GM21576 (cell line): ENCODE data around the gene YTHDF2.

Experiments
- ATAC-seq: cut with Tn5 transposase; IDR thresholded peaks from one replicate; pipeline ENCODE4 v1.9.1; 2021; ENCODE audit warnings: mild to moderate bottlenecking, moderate library complexity; ENCODE audit not compliant: unreplicated experiment

The YTHDF2 gene

DNA sequence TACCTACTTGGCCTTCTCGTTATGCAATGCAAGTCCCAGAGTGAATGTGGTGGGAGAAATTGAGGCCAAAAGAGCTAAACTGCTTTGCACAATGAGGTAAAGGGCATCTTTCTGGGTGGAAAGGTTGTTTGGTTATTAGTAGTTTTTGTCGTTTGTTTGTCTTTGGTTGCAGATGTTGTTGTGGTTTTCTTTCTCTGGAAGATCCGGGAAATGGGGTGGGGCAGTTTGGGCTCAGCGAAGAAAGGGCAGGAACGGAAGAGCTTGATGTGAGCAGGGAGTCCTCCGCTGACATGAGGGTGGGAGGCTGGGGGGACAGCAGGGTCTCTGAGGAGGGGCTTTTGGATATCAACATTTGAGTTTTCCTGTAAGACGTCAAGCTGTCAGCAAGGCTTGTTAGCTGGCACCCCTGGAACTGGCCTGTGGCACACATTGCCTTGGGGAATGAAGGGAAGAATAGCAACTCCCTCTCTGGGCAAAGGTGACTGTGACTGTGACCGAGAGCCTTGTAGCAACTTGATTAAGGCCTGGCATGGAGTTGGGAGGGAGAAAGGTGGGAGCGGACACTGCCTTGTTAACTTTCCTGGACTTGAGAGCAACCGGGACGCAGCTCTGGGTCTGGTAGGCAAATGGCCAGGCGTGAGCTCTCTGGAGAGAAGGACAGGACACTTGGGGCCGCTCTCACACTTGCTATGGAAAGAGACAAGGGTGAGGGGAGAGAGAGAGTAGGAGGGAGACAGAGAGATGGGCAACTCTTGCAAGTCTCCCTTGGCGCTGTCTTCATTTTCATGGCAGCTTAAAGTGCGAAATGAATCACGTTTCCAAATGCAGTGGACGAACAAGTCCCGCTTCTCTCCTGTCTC, 59.8 kb downstream of the YTHDF2 start:
- ATAC-seq, result no peak

DNA sequence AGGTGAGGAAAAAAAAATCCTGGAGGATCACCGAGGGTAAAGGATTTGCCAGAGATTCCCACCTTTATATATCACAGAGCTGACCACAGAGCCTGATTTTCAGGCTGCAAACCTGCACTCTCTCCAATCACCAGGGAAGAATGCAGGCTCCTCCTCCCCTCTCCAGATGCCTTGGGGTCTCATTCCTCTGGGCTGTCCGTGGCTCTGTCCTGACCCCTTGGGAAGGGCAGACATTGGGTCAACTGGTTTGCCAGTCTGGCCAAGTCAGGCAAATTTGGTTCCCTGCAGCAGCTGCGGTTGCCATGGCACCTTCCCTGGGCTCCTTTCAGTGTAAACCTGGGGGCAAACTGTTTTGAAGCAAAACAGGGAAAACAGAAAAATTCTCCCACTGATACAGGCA, 63.6 kb downstream of the YTHDF2 start:
- ATAC-seq, result no peak

DNA sequence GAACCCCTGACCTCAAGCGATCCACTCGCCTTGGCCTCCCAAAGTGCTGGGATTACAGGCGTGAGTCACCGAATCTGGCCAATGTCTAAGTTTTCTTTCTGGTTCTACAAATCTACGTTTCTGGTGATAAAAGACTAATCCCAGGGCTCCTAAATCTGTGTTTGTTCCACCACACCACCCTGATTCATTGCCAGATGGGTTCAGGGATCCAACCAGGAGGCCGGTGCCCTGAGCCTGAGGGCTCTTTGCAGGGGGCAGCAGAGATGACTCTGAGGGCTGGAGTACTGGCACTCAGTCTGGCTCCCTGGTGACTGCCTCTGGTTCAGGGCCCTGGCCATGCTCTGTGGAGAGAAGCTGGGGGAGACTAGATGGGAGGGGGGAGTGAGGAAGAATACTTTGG, 64.7 kb downstream of the YTHDF2 start:
- ATAC-seq, result no peak

DNA sequence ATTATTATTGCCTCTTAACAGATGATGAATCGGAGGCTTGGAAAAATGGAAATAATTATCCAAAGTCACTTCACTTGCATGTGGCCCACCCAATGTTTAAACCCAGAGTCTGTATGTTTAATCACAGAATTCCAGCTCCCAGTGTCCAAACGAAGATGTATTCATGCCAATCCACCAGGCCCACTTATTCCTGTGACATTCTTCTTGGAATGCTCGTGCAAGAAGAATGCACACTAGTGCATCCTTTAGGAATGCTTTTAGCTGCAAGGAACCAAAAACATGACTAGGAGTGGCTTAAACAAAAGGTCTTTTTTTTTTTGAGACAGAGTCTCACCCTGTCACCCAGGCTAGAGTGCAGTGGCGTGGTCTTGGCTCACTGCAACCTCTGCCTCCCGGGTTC, 66.3 kb downstream of the YTHDF2 start:
- ATAC-seq, result no peak

DNA sequence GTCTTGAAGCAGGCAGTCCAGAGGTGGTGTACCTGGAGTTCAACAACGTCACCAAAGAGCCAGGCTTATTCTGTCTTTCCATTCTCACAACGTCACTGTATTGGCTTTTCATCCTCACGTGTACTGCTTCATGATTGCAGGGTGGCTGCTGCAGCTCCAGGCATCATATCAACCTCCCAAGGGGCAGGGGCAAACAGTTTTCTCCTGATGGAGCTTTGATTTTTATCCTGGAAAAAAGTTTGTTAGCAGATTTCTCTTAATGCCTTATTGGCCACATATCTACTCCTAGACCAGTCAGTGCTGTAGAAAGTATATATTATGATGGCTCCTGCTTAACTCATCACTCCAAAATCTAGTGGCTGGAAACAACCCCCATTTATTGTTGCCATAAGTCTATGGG, 66.9 kb downstream of the YTHDF2 start:
- no peak for ATAC-seq

DNA sequence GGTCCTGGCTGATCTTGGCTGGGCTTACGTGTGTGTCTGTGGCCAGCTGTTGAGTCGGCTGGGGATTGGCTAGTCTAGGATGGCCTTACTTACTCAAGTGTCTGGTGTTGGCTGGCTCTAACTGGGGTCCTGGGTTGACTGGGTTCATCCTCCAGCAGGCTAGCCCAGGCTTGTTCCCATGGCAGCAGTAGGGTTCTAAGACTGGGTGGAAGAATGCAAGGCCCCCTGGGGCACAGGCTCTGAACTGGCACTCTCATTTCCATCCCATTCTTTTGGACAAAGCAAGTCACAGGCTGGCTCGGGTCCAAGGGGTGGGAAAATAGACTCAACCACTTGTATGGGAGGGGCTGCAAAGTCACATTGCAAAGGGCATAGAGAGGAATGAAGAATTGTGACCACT, 67.3 kb downstream of the YTHDF2 start:
- no peak for ATAC-seq

DNA sequence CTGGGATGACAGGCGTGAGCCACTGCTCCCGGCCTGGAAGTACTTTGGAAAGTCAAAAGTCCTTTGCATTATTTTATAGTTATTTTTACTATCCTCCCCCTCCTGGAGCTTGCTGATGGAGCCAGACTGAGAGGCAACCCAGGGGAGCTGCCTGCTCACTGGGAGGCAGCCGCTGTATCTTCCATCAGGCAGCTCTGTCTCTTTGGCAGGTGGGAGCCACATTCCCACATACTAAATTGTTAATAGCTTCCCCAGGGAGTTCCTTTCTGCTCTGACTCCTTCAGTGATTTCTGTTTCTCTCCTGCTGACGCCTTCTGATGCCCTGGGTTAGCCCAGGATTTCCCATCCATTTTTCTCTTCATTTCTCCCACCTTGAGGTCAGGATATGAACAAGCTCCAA, 70.3 kb downstream of the YTHDF2 start:
- no peak for ATAC-seq

DNA sequence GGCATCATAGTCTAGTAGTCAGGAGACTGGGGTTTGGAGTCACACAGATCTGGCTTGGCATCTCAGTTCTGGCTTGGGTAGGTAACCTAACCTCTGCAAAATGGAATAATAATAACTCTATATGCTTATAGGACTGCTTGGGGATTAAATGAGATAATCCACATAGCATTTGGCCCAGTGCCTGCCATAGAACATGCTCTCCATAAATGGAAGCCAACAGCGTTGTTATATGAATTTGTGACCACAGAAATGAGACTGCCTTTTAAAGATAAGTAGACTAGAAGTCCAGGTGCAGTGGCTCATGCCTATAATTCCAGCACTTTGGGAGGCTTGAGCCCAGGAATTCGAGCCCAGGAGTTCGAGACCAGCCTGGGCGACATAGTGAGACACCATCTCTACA, 71.2 kb downstream of the YTHDF2 start:
- no peak for ATAC-seq

DNA sequence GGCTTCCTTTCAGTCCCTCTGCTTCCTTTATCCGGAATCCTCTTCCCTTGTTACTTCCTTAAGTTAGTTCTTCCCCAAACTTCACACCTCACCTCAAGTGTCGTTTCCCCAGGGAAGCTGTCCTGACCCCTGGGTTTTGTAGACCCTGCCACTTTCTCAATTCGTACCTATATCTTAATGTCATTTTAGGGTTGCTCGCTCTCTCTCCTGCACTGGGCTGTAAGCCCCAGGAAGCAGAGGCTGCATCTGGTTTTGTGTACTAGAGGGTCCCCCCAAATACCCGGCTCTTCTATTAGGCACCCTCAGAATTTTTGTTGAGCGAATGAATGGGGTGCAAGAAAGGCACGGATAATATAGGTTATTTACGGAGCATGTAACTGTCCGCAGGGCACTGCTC, 74.6 kb downstream of the YTHDF2 start:
- ATAC-seq, result no peak

DNA sequence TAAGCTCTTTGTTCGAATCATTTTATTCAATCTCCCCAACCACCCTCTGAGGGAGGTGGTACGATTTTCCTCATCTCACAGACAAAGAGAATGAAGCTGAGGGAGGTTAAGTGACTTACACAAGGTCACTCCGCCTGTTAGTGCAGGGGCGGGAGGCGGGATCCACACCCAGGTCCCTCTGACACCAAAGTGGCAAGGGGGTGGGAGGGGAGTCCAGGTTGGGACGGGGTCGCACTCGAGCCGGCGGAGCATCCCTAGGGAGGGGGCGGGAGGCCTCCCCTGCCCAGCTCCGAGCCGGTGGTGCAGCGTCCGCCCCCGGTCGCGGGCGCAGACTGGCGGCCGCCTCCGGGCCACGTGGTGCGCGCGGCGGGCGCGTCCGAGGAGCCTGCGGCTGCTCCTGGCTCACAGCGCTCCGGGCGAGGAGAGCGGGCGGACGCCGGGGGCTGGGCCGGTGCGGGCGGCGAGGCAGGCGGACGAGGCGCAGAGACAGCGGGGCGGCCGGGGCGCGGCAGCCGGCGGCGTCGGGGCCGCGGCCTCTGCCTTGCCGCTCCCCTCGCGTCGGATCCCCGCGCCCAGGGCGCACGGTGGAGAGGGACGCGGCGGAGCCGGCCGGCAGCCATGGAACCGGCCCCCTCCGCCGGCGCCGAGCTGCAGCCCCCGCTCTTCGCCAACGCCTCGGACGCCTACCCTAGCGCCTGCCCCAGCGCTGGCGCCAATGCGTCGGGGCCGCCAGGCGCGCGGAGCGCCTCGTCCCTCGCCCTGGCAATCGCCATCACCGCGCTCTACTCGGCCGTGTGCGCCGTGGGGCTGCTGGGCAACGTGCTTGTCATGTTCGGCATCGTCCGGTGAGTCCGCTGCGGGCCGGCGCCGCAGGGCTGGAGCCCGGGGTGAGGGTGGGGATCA, 75.3 kb downstream of the YTHDF2 start, which contains the start of gene OPRD1:
OPRD1 (plus strand) TSS at position 405 of the 903 bp plus-strand sequence; CDS start at position 619, 214 bp downstream.
- ATAC-seq, result no peak

DNA sequence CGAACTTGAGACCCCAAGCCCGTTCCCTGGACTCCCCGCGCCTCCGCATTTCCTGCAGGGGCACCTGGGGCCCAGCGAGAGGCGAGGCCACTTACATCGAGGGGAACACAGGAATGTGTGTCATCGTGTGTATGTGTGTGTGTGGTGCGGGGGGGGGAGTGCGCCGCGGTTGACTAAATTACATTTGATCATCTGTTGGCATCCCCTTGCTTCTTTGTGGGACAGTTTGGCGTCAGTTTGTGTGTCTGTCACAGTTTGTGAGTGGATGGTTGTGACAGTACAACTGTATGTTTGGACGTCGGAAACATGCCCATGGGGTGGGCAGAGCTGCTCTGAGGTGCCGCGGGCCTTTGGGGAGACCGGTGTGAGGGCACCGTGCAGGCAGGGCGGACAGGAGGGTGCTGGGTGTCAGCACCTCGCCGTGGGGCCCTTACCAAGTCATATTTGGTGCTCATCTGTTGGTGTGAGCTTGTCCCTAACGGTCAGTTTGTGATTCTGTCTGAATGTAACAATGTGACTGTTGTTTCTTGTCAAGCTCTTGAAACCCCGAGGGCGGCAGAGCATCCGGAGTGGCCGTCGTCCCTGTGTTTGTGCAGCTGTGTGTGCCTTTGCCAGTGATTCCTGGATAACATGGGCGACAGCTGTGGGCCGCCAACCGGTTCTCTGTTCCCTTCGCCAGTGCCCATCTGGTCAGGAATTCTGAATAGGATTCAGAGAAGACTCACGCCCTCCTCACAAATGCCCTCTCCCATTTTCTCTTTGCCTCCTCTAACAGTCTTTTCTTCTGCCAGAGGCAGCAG, 76.1 kb downstream of the YTHDF2 start:
- ATAC-seq, result no peak

DNA sequence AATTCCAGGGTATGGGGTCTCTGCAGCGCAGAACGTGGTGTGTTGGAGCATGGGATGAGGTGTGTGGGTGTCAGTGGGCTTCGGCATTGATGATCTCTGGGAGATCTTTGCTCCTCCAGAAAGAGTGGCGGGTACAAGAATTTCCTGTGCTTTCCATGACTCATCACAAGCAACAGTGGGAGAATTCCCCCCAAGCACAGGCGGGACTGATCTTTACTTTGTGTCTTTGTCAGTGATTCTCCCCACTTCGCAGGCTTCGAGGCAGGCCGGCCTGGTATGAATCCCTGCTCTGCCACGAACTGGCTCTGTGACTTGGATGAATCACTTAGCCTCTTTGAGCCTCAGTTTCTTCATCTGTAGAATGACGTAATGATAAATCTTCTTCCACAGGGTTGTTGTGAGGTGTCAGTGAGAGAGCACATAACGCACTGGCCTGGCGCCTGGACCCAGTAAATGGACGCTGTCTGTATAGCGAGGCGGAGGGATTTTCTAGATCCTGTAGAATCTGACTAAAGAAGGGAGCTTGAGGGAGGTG, 77.3 kb downstream of the YTHDF2 start:
- ATAC-seq, result no peak

DNA sequence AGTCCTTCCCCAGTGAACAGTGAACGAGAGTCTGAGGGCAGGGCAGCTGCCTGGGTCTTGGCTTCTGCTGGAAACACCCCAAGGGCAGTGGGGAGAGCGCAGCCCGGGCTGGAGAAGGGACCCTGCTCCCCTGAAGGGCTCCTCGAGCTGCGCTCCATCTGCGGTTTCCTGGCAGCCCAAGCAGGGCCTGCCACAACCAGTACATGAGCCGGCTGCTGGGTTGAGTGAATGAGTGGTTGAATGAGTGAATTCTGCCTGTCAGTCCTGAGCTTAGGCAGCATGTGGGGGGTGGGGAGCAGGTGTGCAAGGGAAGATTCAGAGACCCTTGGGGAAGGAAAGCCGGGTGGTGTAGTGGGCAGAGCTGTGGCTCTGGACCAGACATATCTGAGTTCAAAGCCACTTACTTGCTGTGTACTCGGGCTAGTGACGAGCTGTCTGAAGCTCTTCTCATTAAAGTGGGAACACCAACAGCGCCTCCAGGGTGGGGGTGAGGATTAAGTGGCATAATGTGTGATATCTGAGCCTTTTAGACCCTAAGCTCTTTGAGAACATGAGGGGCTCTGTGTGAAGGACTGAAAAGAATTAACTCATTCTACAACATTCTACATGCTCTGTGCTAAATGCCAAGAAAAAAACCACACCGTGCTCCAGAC, 78.9 kb downstream of the YTHDF2 start:
- no peak for ATAC-seq

DNA sequence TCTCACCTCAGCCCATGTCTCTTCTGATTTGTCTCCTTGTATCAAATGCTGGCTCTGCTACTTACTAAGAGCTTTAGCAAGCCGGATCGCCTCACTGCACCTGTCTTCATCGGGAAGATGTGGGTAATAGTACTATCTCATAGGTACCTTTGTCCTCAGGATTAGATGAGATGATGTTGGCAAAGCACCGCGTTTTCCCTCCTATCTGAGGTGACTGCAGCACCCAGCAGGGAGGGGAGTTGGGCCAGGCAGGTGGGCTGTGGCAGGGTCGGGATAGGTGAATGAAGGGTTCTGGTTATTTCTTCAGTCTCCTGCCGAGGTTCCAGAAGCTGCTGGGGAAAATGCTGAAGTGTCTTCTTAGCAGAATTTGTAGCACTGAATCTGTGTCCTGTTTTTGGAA, 80.4 kb downstream of the YTHDF2 start:
- ATAC-seq, result no peak

DNA sequence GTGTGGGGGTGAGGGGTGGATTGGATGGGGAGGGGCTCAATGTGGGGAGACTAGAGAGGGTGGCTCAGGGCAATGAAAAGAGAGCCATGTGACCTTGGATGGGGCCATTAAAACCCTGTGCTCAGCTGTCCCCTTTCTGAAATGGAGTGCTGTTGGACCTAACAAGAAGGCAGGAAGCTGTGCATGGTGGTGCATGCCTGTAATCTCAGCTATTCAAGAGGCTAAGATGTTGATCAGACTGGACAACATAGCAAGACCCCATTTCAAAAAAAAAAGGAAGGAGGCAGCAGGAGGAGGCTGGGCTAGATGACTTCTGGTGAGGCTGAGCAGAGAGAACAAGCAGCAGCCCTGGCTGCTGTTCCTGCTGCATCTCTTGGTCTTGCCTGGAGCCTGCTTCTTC, 82.3 kb downstream of the YTHDF2 start:
- no peak for ATAC-seq
